Measurements from ENCODE around the gene ACSS1.

DNA sequence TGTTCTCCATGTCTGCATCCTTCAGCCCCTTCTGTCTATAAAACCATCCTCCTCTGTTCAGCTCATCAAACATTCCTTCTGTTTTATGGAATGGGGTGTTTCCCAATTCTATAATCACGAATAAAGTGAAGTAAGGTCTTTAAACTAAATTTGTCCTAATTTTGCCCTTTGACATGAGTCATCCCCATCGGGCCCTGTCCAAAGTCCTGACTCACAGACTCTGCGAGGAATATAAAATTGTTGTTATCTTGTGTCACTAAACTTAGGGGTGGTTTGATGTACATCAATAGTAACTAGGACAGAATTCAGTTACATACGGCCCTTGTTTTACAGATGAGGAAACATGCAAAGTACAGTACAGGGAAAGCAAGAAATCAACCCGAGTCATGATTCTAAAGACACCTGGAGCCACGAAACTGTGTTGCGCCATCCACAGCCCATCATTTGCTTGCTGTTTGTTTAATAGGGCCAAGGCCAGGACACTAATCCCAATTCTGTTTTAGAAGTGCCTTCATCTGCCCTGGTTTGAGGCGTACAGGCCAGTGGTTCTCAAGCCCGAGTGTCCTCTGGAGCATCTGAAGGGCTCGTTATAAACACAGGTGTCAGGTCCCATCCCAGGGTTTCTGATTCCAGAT is 2.8 kb downstream of the ACSS1 start:
- TF ChIP-seq, protein P1, sequence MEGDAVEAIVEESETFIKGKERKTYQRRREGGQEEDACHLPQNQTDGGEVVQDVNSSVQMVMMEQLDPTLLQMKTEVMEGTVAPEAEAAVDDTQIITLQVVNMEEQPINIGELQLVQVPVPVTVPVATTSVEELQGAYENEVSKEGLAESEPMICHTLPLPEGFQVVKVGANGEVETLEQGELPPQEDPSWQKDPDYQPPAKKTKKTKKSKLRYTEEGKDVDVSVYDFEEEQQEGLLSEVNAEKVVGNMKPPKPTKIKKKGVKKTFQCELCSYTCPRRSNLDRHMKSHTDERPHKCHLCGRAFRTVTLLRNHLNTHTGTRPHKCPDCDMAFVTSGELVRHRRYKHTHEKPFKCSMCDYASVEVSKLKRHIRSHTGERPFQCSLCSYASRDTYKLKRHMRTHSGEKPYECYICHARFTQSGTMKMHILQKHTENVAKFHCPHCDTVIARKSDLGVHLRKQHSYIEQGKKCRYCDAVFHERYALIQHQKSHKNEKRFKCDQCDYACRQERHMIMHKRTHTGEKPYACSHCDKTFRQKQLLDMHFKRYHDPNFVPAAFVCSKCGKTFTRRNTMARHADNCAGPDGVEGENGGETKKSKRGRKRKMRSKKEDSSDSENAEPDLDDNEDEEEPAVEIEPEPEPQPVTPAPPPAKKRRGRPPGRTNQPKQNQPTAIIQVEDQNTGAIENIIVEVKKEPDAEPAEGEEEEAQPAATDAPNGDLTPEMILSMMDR (conservative IDR thresholded peaks at IDR 0.05): no peak
- TF ChIP-seq ZFX (IDR thresholded peaks at IDR 0.05): no peak
